IMR-90 (cell line): Measurements from ENCODE around the gene DENND6B. TPM values are rescaled to one million over a fixed set of nuclear protein-coding genes. Genes with fewer than 3 reads are reported as not detected.
A peak's percentile ranks its signal among the peaks of the same experiment; 100 is the strongest.

Experiments used
- ATAC-seq: fragments of 200-7000 bp; cut with Tn5 transposase; 2 replicates; pipeline ENCODE4 v1.9.1; 2020; ENCODE audit warnings: low read depth, mild to moderate bottlenecking, moderate library complexity
- BruUV-seq: library from RNA; stranded (reverse); fragments of 400-500 nt; replicated peaks from 2 replicates; lab custom pipeline; 2021; lab: Mats Ljungman, UMichigan
- CTCF ChIA-PET: fragments of 300-600 bp; formaldehyde crosslinking; extraction: SDS; loops from one replicate; lab custom pipeline; 2021; ENCODE audit warnings: antibody characterized with exemption; lab: Yijun Ruan, JAX
- POLR2A ChIA-PET: fragments of 300-600 bp; sonication (Branson Sonifier 250); formaldehyde crosslinking; loops from one replicate; lab custom pipeline; 2022; ENCODE audit warnings: antibody characterized with exemption; ENCODE audit not compliant: unreplicated experiment; lab: Charles Lee
- DNase-seq: peaks from one replicate; pipeline ENCODE4 v3.0.0; 2013
- H2AFZ ChIP-seq: replicated peaks from 2 replicates; pipeline ENCODE3; 2013; ENCODE audit warnings: low read length, mild to moderate bottlenecking; ENCODE audit not compliant: poor library complexity
- H2AK5ac ChIP-seq: 2 replicates; pipeline ENCODE4 v1.6.1; 2013; ENCODE audit warnings: low read depth, low read length, inconsistent platforms
- H2AK9ac ChIP-seq: replicated peaks from 2 replicates; pipeline ENCODE3; 2013; ENCODE audit warnings: mild to moderate bottlenecking, low read depth, low read length, moderate library complexity; ENCODE audit not compliant: poor library complexity
- H2BK120ac ChIP-seq: 2 replicates; pipeline ENCODE4 v1.6.1; 2013; ENCODE audit warnings: low read depth, low read length, inconsistent platforms
- H2BK15ac ChIP-seq: 3 replicates; pipeline ENCODE4 v1.6.1; 2013; ENCODE audit warnings: low read depth, low read length, inconsistent platforms
- H2BK20ac ChIP-seq: 2 replicates; pipeline ENCODE4 v1.6.1; 2013; ENCODE audit warnings: low read depth, mild to moderate bottlenecking, inconsistent platforms, low read length, moderate library complexity
- H2BK5ac ChIP-seq: 2 replicates; pipeline ENCODE4 v1.6.1; 2013; ENCODE audit warnings: mild to moderate bottlenecking, low read depth, low read length, inconsistent platforms; ENCODE audit not compliant: poor library complexity, severe bottlenecking
- H3K14ac ChIP-seq: replicated peaks from 2 replicates; pipeline ENCODE4 v1.6.1; 2013; ENCODE audit warnings: low read depth, low read length, inconsistent platforms
- H3K18ac ChIP-seq: 2 replicates; pipeline ENCODE4 v1.6.1; 2013; ENCODE audit warnings: low read depth, low read length, control low read depth
- H3K23ac ChIP-seq: 2 replicates; pipeline ENCODE4 v1.6.1; 2013; ENCODE audit warnings: low read depth, low read length, inconsistent platforms
- H3K27ac ChIP-seq: 2 replicates; pipeline ENCODE4 v1.5.1; 2013; ENCODE audit warnings: mild to moderate bottlenecking, control low read depth, low read length; ENCODE audit not compliant: insufficient read depth
- H3K27me3 ChIP-seq: 2 replicates; pipeline ENCODE4 v1.6.1; 2013; ENCODE audit warnings: low read length; ENCODE audit not compliant: control insufficient read depth, insufficient read depth
- H3K36me3 ChIP-seq: 2 replicates; pipeline ENCODE4 v1.6.1; 2013; ENCODE audit warnings: low read length, mixed read lengths; ENCODE audit not compliant: control insufficient read depth, insufficient read depth
- H3K4ac ChIP-seq: 2 replicates; pipeline ENCODE4 v1.6.1; 2013; ENCODE audit warnings: low read depth, low read length, inconsistent platforms
- H3K4me1 ChIP-seq: 2 replicates; pipeline ENCODE4 v1.6.1; 2013; ENCODE audit warnings: low read length, mixed read lengths; ENCODE audit not compliant: control insufficient read depth, insufficient read depth
- H3K4me2 ChIP-seq: 2 replicates; pipeline ENCODE4 v1.6.1; 2013; ENCODE audit warnings: low read depth, mild to moderate bottlenecking, control low read depth, low read length, moderate library complexity
- H3K4me3 ChIP-seq: 2 replicates; pipeline ENCODE4 v1.5.1; 2013; ENCODE audit warnings: low read depth, mild to moderate bottlenecking, control low read depth, low read length, moderate library complexity; ENCODE audit not compliant: insufficient read depth
- H3K56ac ChIP-seq: 2 replicates; pipeline ENCODE4 v1.6.1; 2013; ENCODE audit warnings: low read length, inconsistent platforms; ENCODE audit not compliant: insufficient read depth; ENCODE audit errors: extremely low read depth
- H3K79me1 ChIP-seq, 2 experiments: 2 replicates each; pipeline ENCODE4 v1.6.1; 2013; ENCODE audit warnings: low read length in 2 of 2, inconsistent platforms in 1 of 2, low read depth in 1 of 2
- H3K9ac ChIP-seq: 2 replicates; pipeline ENCODE4 v1.6.1; 2013; ENCODE audit warnings: low read depth, low read length, control low read depth
- H3K9me1 ChIP-seq: 2 replicates; pipeline ENCODE4 v1.6.1; 2013; ENCODE audit warnings: low read length, inconsistent platforms; ENCODE audit not compliant: insufficient read depth
- H3K9me3 ChIP-seq: 2 replicates; pipeline ENCODE4 v1.6.1; 2013; ENCODE audit warnings: low read length; ENCODE audit not compliant: control insufficient read depth, insufficient read depth
- H4K20me1 ChIP-seq: 2 replicates; pipeline ENCODE4 v1.6.1; 2013; ENCODE audit warnings: low read length, inconsistent platforms; ENCODE audit not compliant: insufficient read depth
- H4K5ac ChIP-seq: 2 replicates; pipeline ENCODE4 v1.6.1; 2013; ENCODE audit warnings: mild to moderate bottlenecking, low read depth, low read length, control low read depth
- H4K8ac ChIP-seq, 2 experiments: 2 replicates each; pipeline ENCODE4 v1.6.1; 2013; ENCODE audit warnings: low read depth in 2 of 2, low read length in 2 of 2, control low read depth in 1 of 2, inconsistent platforms in 1 of 2
- H4K91ac ChIP-seq: 2 replicates; pipeline ENCODE4 v1.6.1; 2013; ENCODE audit warnings: low read depth, low read length, inconsistent platforms; ENCODE audit not compliant: insufficient read depth
- BHLHE40 ChIP-seq: fragments of 150-350 bp; IDR thresholded peaks from 2 replicates; pipeline ENCODE4 v1.6.1; 2016; ENCODE audit warnings: mild to moderate bottlenecking, low read depth, low read length
- CEBPB ChIP-seq: IDR thresholded peaks from 2 replicates; pipeline ENCODE4 v1.6.1; 2012; ENCODE audit warnings: low read depth, low read length, improper control_type of control experiment
- CHD1 ChIP-seq: IDR thresholded peaks from 2 replicates; pipeline ENCODE4 v1.6.1; 2012; ENCODE audit warnings: low read depth, low read length, improper control_type of control experiment
- FOS ChIP-seq: fragments of 150-350 bp; IDR thresholded peaks from 2 replicates; pipeline ENCODE4 v1.6.1; 2016; ENCODE audit warnings: low read depth, low read length
- MAFK ChIP-seq: IDR thresholded peaks from 2 replicates; pipeline ENCODE4 v1.6.1; 2012; ENCODE audit warnings: low read depth, low read length, improper control_type of control experiment
- MAZ ChIP-seq: IDR thresholded peaks from 2 replicates; pipeline ENCODE4 v1.6.1; 2012; ENCODE audit warnings: low read depth, mild to moderate bottlenecking, low read length, improper control_type of control experiment, moderate library complexity, borderline replicate concordance
- MXI1 ChIP-seq: IDR thresholded peaks from 2 replicates; pipeline ENCODE4 v1.6.1; 2012; ENCODE audit warnings: low read depth, mild to moderate bottlenecking, low read length, moderate library complexity, borderline replicate concordance
- NFE2L2 ChIP-seq: fragments of 150-350 bp; IDR thresholded peaks from 2 replicates; pipeline ENCODE4 v1.6.1; 2016; ENCODE audit warnings: low read depth, mild to moderate bottlenecking, low read length
- POLR2A ChIP-seq: IDR thresholded peaks from 2 replicates; pipeline ENCODE4 v1.6.1; 2012; ENCODE audit warnings: mild to moderate bottlenecking, low read depth, low read length
- RAD21 ChIP-seq: IDR thresholded peaks from 2 replicates; pipeline ENCODE4 v1.6.1; 2012; ENCODE audit warnings: low read length, improper control_type of control experiment
- RCOR1 ChIP-seq: IDR thresholded peaks from 2 replicates; pipeline ENCODE4 v1.6.1; 2012; ENCODE audit warnings: mild to moderate bottlenecking, low read length, improper control_type of control experiment; ENCODE audit not compliant: insufficient replicate concordance
- RFX5 ChIP-seq: IDR thresholded peaks from 2 replicates; pipeline ENCODE4 v1.8.0; 2012; ENCODE audit warnings: low read depth, mild to moderate bottlenecking, low read length, moderate library complexity
- SMC3 ChIP-seq: fragments of 150-350 bp; IDR thresholded peaks from 2 replicates; pipeline ENCODE4 v1.6.1; 2016; ENCODE audit warnings: low read depth, mild to moderate bottlenecking, antibody characterized with exemption, low read length, moderate library complexity
- WGBS, 2 experiments: methylation state at CpG; one replicate each; pipeline versions ENCODE4 v1.1.5 to v1.1.7; 2013; ENCODE audit warnings: missing lambda C conversion rate in 2 of 2; ENCODE audit not compliant: insufficient read length in 1 of 2; ENCODE audit errors: extremely low coverage in 2 of 2; 5-methylcytosine and 5-hydroxymethylcytosine counted together
- dilution Hi-C: fragments of 300-500 bp; cut with HindIII; formaldehyde crosslinking; loops from one replicate; pipeline ENCODE4 v1.14.3; 2018; ENCODE audit warnings: low sequenced_read_pairs; ENCODE audit not compliant: unreplicated experiment
- in situ Hi-C: fragments of 300-500 bp; cut with MboI; formaldehyde crosslinking; loops from 3 replicates; pipeline ENCODE4 v1.14.3; 2019; ENCODE audit warnings: low sequenced_read_pairs, inconsistent platforms, mixed read lengths
- intact Hi-C: fragments of 100-400 bp; cut with micrococcal nuclease; formaldehyde crosslinking; loops from 2 replicates; pipeline ENCODE4 v1.10.0; 2022
- polyA plus RNA-seq, 3 experiments: library from polyadenylated mRNA; depleted of rRNA; stranded (reverse); fragments of >200 nt; gene quantifications; 2 replicates each; pipeline ENCODE4 v1.2.3, GENCODE V29; 2012; ENCODE audit warnings: low replicate concordance in 1 of 3
- total RNA-seq: library from RNA; depleted of rRNA; stranded (reverse); fragments of >200 nt; gene quantifications from 2 replicates; pipeline ENCODE4 v1.2.3, GENCODE V29; 2012
- TF ChIP-seq, protein P1 (sequence below): conservative IDR thresholded peaks from 2 replicates; pipeline ENCODE4 v1.5.1; 2012; ENCODE audit warnings: mild to moderate bottlenecking, low read depth, low read length, improper control_type of control experiment
- TF ChIP-seq, protein P2 (sequence below): fragments of 150-350 bp; IDR thresholded peaks from 2 replicates; pipeline ENCODE4 v1.6.1; 2017; ENCODE audit warnings: mild to moderate bottlenecking, antibody characterized with exemption, low read length, low read depth
- TF ChIP-seq, protein P3 (sequence below): fragments of 150-350 bp; IDR thresholded peaks from 2 replicates; pipeline ENCODE4 v1.6.1; 2016; ENCODE audit warnings: low read depth, mild to moderate bottlenecking, low read length, moderate library complexity, borderline replicate concordance

Gene DENND6B
- total and polyA plus RNA-seq, 2 of the 4 experiments (the other 2 are of a cell fraction): 0.36 to 4.9 TPM

DNA sequence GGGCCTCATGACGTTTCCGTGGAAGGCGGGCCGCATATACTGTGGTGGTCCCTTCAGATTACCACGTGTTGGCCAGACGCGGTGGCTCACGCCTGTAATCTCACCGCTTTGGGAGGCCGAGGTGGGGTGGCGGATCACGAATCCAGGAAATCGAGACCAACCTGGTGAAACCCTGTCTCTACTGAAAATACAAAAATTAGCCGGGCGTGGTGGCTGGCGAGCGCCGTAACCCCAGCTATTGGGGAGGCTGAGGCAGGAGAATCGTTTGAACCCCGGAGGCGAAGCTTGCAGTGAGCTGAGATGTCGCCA is 853 bp upstream of the DENND6B start:
- H3K4ac ChIP-seq: peak overlapping the region; percentile 93
- peaks cover 8% of the 10 kb centered on the region for H3K4me1 ChIP-seq
- peaks cover 14% of the 10 kb centered on the region for H3K9me1 ChIP-seq
- H3K14ac ChIP-seq: peak overlapping the region; percentile 92
- dilution Hi-C loops: no loop called here
- H3K56ac ChIP-seq: peak overlapping the region; percentile 72
- in situ Hi-C loops: loop anchor here (5.0 to 10.0 kb wide), 2 partner anchors 53 to 75 kb away; partner anchors contain the start of genes HDAC10 and MAPK11
- H3K4me2 ChIP-seq: peak overlapping the region; percentile 90
- H2BK5ac ChIP-seq: peak overlapping the region; percentile 83
- 43% methylated on average over 4 of the region's 22 CpGs; no CpG with 5 or more reads in 1 of the 2 experiments for WGBS, 2 experiments
- H3K9ac ChIP-seq: peak overlapping the region; percentile 85
- H3K79me1 ChIP-seq: peaks cover 11 to 26% of the 10 kb centered on the region in 2 experiments
- ATAC-seq: no peak
- TF ChIP-seq NFE2L2: no peak
- TF ChIP-seq RCOR1: no peak
- no peak for TF ChIP-seq BHLHE40
- TF ChIP-seq CEBPB: no peak
- TF ChIP-seq, protein P1, sequence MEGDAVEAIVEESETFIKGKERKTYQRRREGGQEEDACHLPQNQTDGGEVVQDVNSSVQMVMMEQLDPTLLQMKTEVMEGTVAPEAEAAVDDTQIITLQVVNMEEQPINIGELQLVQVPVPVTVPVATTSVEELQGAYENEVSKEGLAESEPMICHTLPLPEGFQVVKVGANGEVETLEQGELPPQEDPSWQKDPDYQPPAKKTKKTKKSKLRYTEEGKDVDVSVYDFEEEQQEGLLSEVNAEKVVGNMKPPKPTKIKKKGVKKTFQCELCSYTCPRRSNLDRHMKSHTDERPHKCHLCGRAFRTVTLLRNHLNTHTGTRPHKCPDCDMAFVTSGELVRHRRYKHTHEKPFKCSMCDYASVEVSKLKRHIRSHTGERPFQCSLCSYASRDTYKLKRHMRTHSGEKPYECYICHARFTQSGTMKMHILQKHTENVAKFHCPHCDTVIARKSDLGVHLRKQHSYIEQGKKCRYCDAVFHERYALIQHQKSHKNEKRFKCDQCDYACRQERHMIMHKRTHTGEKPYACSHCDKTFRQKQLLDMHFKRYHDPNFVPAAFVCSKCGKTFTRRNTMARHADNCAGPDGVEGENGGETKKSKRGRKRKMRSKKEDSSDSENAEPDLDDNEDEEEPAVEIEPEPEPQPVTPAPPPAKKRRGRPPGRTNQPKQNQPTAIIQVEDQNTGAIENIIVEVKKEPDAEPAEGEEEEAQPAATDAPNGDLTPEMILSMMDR: no peak
- TF ChIP-seq FOS: no peak
- no peak for TF ChIP-seq POLR2A
- no peak for TF ChIP-seq MAFK
- TF ChIP-seq RAD21: no peak
- no peak for TF ChIP-seq MAZ
- TF ChIP-seq, protein P2, sequence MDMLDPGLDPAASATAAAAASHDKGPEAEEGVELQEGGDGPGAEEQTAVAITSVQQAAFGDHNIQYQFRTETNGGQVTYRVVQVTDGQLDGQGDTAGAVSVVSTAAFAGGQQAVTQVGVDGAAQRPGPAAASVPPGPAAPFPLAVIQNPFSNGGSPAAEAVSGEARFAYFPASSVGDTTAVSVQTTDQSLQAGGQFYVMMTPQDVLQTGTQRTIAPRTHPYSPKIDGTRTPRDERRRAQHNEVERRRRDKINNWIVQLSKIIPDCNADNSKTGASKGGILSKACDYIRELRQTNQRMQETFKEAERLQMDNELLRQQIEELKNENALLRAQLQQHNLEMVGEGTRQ: no peak
- no peak for TF ChIP-seq CHD1
- TF ChIP-seq RFX5: no peak
- TF ChIP-seq, protein P3, sequence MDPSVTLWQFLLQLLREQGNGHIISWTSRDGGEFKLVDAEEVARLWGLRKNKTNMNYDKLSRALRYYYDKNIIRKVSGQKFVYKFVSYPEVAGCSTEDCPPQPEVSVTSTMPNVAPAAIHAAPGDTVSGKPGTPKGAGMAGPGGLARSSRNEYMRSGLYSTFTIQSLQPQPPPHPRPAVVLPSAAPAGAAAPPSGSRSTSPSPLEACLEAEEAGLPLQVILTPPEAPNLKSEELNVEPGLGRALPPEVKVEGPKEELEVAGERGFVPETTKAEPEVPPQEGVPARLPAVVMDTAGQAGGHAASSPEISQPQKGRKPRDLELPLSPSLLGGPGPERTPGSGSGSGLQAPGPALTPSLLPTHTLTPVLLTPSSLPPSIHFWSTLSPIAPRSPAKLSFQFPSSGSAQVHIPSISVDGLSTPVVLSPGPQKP: no peak
- no peak for TF ChIP-seq MXI1
- no peak for TF ChIP-seq SMC3
- peak overlapping the region; percentile 93 for H4K5ac ChIP-seq
- H2BK20ac ChIP-seq: no peak overlapping the region
- peak overlapping the region; percentile 54 for H3K4me3 ChIP-seq
- intact Hi-C loops: loop anchor here (2.0 to 5.0 kb wide), 4 partner anchors 21 to 75 kb away; partner anchors contain the start of genes MAPK11 and PLXNB2
- no peaks in the 10 kb centered on the region for H3K9me3 ChIP-seq
- H2BK15ac ChIP-seq: no peak overlapping the region
- H2AK5ac ChIP-seq: peak overlapping the region; percentile 99
- no peak for DNase-seq
- H3K18ac ChIP-seq: peak overlapping the region; percentile 0; the same call in 1 of the 2 replicates
- BruUV-seq: no TSS peak
- peak overlapping the region; percentile 84; the same call in 1 of the 2 replicates for H3K23ac ChIP-seq
- H3K36me3 ChIP-seq: no peaks in the 10 kb centered on the region
- H4K91ac ChIP-seq: peak overlapping the region; percentile 92
- H3K27me3 ChIP-seq: no peaks in the 10 kb centered on the region
- peak overlapping the region; percentile 85 for H3K27ac ChIP-seq
- H4K8ac ChIP-seq: peak overlapping the region; percentile 99 to 100
- ChIA-PET CTCF (no interaction called here), POLR2A (no interaction called here)
- peak overlapping the region; percentile 99 for H2AFZ ChIP-seq
- H4K20me1 ChIP-seq: no peaks in the 10 kb centered on the region
- H2BK120ac ChIP-seq: peak overlapping the region; percentile 4
- peak overlapping the region; percentile 100 for H2AK9ac ChIP-seq
